GM12872 (cell line): ENCODE measurements around the gene MDGA2.

Experiments
- TF ChIP-seq, protein P1 (sequence below): IDR thresholded peaks from 3 replicates; pipeline ENCODE4 v1.5.1; 2011; ENCODE audit warnings: low read depth, mild to moderate bottlenecking, low read length, moderate library complexity; ENCODE audit not compliant: insufficient read depth

Gene MDGA2

DNA sequence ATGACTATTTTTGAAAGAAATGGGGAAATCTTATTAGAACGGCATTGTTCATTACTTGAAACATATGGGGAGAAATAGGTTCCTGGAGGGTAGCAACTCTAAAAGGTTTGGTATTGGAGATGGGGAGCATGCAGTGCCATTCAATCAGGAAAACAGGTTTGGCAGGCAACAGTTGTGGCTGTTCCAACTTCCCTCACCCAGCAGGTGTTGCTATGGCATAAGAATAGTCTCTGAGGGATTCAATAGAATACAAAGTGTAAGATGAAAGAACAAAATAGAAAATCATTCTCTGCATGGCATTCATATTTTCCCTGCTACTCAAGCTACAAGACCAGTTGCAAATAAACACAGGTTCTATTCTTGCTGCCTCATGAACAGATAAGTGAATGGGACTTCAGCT lies 630.6 kb downstream of the MDGA2 start:
- TF ChIP-seq, protein P1, sequence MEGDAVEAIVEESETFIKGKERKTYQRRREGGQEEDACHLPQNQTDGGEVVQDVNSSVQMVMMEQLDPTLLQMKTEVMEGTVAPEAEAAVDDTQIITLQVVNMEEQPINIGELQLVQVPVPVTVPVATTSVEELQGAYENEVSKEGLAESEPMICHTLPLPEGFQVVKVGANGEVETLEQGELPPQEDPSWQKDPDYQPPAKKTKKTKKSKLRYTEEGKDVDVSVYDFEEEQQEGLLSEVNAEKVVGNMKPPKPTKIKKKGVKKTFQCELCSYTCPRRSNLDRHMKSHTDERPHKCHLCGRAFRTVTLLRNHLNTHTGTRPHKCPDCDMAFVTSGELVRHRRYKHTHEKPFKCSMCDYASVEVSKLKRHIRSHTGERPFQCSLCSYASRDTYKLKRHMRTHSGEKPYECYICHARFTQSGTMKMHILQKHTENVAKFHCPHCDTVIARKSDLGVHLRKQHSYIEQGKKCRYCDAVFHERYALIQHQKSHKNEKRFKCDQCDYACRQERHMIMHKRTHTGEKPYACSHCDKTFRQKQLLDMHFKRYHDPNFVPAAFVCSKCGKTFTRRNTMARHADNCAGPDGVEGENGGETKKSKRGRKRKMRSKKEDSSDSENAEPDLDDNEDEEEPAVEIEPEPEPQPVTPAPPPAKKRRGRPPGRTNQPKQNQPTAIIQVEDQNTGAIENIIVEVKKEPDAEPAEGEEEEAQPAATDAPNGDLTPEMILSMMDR = no peak

DNA sequence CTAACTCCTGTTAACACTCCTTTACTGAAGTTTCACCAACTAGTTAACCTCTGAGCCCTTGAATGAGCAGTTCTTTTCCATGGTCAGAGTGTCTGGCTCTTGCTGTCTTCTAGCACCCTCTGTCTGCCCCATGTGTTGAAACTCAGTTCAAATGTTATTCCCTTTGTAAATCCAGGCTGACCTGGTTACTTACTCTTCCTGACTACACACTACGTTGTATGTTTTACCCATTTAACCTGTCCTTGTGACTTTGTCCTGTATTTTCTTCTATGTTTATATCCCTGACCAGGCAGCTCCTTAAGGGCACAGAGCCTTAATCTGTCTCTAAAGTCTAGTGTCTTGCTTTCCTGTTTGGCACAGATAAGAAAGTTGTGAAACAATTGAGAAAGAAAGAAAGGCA lies 634.9 kb downstream of the MDGA2 start:
- TF ChIP-seq, protein P1 = no peak

DNA sequence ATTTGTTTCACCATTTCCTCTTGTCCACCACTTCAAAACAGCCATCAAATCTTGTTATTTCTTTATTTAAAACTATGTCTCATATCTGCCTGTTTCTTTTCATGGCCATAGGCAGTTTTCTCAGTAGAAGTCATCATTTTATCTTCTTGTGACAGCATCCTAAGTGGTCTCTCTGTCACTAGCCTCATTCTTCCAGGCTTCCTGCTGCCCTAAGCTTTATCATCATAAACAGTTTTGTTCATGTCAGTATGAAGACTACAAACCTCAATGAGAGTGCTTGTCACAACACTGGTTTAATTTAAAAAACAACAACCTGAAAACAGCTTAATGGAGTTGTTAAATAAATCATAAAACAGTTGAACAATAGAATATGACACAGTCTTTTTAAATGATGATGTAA lies 636.1 kb downstream of the MDGA2 start:
- TF ChIP-seq, protein P1 = no peak

DNA sequence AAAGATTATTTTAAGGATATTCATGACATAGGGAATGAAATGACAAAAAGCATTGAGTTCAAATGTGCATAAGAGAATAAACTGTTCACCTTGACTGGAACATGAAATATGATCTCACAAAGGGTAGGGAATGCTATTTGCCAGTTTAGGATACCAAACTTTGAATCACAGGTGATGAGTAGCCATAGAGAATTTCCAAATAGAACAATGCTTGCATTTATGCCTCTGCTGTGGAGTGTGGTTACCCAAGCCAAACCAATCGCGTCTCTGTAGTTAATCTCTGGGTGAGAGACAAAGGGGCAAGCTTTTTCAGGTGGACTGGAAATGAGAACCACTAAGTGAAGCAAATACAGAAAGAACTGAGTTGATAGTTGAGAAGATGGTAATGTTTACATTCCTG lies 652.7 kb downstream of the MDGA2 start:
- TF ChIP-seq, protein P1 = no peak

DNA sequence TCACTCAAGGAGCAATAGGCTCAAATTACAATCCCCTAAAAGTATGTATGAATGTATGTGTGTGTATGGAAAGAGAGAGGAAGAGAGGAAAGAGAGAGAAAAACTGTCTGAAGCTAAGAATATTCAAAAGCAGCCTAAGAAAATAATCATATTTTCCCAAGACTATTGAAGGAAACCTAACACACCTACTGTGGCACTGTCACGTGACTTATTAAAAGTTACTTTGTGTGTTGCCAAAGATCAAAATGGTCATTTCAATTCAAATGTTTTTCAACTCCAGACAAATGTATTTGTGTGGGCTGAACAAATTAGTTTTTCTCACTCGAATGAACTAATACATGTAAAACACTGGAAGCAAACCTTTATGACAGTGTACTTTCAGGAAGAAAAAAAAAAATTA lies 654.9 kb downstream of the MDGA2 start:
- TF ChIP-seq, protein P1 = no peak

DNA sequence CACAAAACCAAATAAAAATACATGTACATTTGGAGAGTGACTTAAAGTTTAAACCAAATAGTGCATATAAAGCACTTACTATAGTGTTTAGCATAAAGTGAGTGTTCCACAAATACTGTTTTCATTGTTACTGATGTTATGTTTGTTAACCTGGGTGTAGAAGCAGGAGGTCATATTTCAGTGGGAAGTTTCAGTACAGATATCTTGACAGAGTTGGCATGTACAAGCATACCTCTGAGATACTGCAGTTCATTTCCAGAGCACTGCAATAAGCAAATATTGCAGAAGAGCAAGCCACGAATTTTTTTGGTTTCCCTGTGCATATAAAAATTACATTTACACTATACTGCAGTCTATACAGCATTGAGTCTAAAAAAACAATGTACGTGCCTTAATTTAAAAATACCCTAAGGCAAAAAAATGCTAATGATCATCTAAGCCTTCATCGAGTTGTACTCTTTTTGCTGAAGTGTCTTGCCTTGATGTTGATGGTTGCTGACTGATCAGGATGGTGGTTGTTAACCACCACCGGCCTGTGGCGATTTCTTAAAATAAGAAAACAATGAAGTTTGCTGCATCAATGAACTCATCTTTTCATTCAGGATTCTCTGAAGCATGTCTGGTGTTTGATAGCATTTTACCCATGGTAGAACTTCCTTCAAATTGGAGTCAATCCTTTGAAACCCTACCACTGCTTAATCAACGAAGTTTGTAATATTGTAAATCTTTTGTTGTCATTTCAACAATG lies 662.7 kb downstream of the MDGA2 start:
- TF ChIP-seq, protein P1 = no peak

DNA sequence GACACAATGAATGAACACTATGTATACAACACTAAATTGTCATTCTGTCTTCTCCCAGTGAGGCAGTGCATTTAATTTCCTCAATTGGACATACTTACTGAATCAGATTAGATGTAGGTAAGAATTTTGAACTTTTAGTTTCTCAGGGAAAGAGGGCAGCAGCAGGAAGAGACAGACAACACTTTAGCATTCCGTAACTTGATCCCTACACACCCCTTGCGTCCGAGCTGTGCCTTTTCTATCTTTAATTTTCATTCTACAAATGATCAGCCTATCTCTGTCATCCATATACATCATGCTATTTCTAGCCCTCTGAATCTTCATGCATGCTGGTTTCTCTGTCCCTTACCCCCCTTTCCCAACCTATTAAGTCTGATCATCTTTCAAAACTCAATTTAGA lies 665.8 kb downstream of the MDGA2 start:
- TF ChIP-seq, protein P1 = no peak

DNA sequence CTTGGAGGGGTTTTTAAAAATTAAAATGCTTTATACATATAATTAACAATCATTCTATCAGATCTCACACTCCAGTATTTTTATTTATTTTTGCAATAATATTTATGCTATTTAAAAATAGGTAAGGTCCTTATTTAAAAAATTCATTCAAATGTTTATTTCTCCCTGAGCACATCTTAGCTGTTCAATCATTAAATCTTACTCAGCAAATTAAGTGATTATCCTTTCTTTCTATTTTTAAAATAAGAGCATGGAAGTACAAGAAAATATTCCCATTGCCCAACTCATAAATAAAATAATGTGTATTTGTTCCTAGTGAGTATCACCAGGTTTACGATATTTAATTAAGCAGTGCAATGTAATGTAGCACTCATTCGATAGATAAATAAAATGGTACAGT lies 666.7 kb downstream of the MDGA2 start:
- TF ChIP-seq, protein P1 = no peak
